ENCODE data around the gene NFILZ. TPM values are rescaled to one million over a fixed set of nuclear protein-coding genes. Genes with fewer than 3 reads are reported as not detected.

Gene NFILZ, protein sequence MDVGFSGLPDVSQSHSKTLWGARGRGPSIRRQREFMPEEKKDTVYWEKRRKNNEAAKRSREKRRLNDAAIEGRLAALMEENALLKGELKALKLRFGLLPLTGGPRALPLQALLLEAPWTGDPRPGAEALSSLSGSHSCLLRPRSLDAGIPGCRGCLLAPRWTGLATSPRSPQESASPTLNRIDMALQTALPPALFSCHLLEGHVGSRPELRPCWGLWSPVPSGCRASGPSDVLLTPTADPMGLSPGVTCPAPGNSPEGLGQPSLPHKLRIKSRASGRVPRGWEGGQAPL
- total RNA-seq (2022) (not detected in 2 replicates), Bru-seq, nascent RNA (not detected), BruChase-seq, experiment 1, labeled RNA remaining after a 6-hour chase (not detected), BruChase-seq, experiment 2, labeled RNA remaining after a 2-hour chase (not detected)
- long read RNA-seq: 0 reads

DNA sequence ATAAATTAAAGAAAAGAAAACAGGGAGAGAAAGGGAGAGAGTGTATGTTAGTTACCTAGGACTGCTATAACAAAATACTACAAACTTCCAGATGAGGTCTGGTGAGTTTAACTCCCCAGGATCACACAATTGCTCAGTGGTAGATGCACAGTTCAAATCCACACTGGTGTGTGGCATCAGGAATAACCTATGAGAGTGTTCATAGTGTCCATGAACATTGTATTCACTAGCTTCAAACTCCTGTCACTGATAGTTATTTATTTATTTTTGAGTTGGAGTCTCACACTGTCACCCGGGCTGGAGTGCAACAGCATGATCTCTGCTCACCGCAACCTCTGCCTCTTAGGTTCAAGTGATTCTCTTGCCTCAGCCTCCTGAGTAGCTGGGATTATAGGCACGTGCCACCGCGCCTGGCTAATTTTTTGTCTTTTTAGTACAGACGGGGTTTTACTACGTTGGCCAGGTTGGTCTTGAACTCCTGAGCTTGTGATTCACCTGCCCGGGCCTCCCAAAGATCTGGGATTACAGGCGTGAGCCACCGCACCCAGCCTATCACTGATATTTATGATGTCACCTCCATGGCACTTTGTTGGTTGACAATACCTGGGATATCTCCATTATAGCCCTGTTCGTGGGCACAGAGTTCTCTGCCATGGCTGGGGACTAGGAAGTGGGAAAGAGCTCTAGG, at the start of gene NFILZ:
TSS of gene NFILZ (plus strand) at position 638 of the 688 bp plus-strand sequence. CDS start 46,133 bp downstream, outside the sequence.
- Mint-ChIP-seq H3K4me3 (ENCODE audit: low read depth, unreplicated experiment) (no peak within 1 kb of the TSS), H3K27ac (ENCODE audit: unreplicated experiment) (no peak within 1 kb of the TSS), H3K36me3 (ENCODE audit: insufficient read depth, unreplicated experiment) (no peaks in the 10 kb centered on the region), H3K9me3 (ENCODE audit: low read depth, unreplicated experiment) (no peaks in the 10 kb centered on the region), H3K27me3 (ENCODE audit: unreplicated experiment) (no peaks in the 10 kb centered on the region), H3K4me1 (ENCODE audit: low read depth, unreplicated experiment) (no peaks in the 10 kb centered on the region)
- BruUV-seq (replicated peaks): no TSS peak
- DNase-seq: no peak
- TF ChIP-seq, protein P1, sequence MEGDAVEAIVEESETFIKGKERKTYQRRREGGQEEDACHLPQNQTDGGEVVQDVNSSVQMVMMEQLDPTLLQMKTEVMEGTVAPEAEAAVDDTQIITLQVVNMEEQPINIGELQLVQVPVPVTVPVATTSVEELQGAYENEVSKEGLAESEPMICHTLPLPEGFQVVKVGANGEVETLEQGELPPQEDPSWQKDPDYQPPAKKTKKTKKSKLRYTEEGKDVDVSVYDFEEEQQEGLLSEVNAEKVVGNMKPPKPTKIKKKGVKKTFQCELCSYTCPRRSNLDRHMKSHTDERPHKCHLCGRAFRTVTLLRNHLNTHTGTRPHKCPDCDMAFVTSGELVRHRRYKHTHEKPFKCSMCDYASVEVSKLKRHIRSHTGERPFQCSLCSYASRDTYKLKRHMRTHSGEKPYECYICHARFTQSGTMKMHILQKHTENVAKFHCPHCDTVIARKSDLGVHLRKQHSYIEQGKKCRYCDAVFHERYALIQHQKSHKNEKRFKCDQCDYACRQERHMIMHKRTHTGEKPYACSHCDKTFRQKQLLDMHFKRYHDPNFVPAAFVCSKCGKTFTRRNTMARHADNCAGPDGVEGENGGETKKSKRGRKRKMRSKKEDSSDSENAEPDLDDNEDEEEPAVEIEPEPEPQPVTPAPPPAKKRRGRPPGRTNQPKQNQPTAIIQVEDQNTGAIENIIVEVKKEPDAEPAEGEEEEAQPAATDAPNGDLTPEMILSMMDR (IDR thresholded peaks at IDR 0.05; ENCODE audit: unreplicated experiment): no peak
- intact Hi-C loops (cut with micrococcal nuclease; ENCODE audit: unreplicated experiment): no loop called here
- CTCF ChIA-PET: no interaction called here

DNA sequence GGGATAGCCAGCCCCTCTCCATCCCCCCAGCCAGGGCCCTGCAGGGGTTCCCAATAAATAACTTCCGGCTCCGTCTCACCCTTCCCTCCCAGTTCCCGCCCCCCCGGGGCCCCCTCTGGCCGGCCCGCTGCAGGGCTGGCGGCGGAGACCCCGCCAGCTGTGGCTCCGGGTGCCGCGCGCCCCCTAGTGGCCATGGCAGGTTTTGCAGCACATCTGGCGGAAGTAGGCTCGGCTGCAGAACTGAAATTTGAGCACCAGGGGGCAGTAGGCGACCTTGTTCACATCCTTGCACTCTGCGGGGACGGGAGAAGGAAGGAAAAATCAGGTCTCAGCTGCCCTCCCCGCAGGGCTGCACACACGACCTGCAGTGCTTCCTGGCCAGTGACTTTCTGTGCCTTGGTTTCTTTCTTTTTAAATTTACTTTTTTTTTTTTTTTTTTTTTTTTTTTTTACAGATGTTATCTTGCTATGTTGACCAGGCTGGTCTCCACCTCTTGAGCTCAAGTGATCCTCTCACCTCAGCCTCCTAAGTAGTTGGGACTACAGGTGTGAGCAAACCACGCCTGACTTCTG, 49.6 kb upstream of the NFILZ start:
- TF ChIP-seq, protein P1 (IDR thresholded peaks at IDR 0.05; ENCODE audit: unreplicated experiment): peak; percentile 97
- Mint-ChIP-seq H3K27me3 (ENCODE audit: unreplicated experiment) (peaks cover 31% of the 10 kb centered on the region), H3K27ac (ENCODE audit: unreplicated experiment) (no peak overlapping the region), H3K4me3 (ENCODE audit: low read depth, unreplicated experiment) (no peak overlapping the region), H3K9me3 (ENCODE audit: low read depth, unreplicated experiment) (no peaks in the 10 kb centered on the region), H3K4me1 (ENCODE audit: low read depth, unreplicated experiment) (no peaks in the 10 kb centered on the region), H3K36me3 (ENCODE audit: insufficient read depth, unreplicated experiment) (peaks cover 1% of the 10 kb centered on the region)
- CTCF ChIA-PET: interaction anchor here (0.6 to 1.6 kb wide), 7 partner anchors 59 to 261 kb away, joined by 3 to 5 read pairs (median 4); partner anchors contain the start of gene MARCHF2
- BruUV-seq (replicated peaks): no TSS peak
- DNase-seq: peak; percentile 73
- intact Hi-C loops (cut with micrococcal nuclease; ENCODE audit: unreplicated experiment): loop anchor here (10.0 kb wide), 1 partner anchor 64 kb away; no protein-coding TSS in a partner anchor

DNA sequence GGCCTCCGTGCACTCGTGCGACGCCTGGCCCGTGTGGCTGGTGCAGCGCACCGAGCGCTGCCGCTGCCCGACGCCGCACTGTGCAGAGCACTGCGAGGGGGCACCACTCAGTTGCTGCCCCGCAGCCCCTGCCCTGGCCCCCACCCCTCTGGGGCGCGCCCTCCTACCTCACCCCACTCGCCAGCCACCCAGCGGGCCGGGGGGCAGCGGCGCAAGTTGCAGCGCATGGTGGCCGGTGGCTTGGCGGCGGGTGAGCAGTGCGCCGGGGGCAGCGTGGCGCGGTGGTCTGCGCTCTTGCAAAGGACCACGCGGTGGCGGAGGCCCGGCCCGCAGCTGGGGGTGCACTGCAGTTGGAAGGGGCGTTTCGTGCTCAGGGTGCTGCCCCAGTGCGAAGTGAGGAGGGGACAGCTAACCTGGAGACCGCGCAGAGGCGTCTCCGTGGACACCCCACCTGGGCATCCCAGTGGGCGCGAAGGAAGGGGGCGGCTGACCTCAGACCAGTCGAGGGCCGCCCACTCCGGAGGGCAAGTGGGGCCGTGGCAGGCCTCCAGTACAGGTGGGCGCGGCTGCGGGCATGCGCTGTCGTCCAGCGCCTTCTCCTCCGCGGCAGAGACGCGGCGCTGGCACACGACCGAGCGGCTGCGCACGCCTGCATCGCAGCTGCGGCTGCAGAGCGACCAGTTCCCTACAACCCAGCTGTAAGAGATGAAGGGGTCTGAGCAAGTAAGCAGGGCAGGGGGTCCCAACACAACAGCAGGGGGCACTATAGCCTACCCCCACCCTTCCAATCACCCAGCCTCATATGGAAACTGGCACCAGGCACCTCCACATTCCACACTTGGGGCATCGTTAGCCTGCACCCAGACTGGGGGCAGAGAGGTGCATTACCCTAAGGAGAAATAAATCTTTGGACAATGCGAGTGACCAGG, 45.2 kb upstream of the NFILZ start:
- BruUV-seq (replicated peaks): no TSS peak
- CTCF ChIA-PET: interaction anchor here (0.5 to 0.6 kb wide), 2 partner anchors 259 to 536 kb away, joined by 4 to 5 read pairs; no protein-coding TSS in a partner anchor
- intact Hi-C loops (cut with micrococcal nuclease; ENCODE audit: unreplicated experiment): loop anchor here (10.0 kb wide), 1 partner anchor 60 kb away; no protein-coding TSS in a partner anchor
- peaks cover 12% of the 10 kb centered on the region for H3K27me3 Mint-ChIP-seq (ENCODE audit: unreplicated experiment)
- no peak overlapping the region for H3K4me3 Mint-ChIP-seq (ENCODE audit: low read depth, unreplicated experiment)
- no peaks in the 10 kb centered on the region for H3K4me1 Mint-ChIP-seq (ENCODE audit: low read depth, unreplicated experiment)
- H3K36me3 Mint-ChIP-seq (ENCODE audit: insufficient read depth, unreplicated experiment): no peaks in the 10 kb centered on the region
- H3K9me3 Mint-ChIP-seq (ENCODE audit: low read depth, unreplicated experiment): no peaks in the 10 kb centered on the region
- DNase-seq: no peak
- H3K27ac Mint-ChIP-seq (ENCODE audit: unreplicated experiment): no peak overlapping the region
- TF ChIP-seq, protein P1 (IDR thresholded peaks at IDR 0.05; ENCODE audit: unreplicated experiment): no peak

Measured in Calu3 (cell line).